Measurements from ENCODE around the gene BABAM1.

- TF ChIP-seq CTCF (IDR thresholded peaks at IDR 0.05) = no peak
- no peak for TF ChIP-seq POLR2A (IDR thresholded peaks at IDR 0.05)
- no peak for TF ChIP-seq POLR2AphosphoS5 (IDR thresholded peaks at IDR 0.05)
Measured at GRCh38 chr19:17321655-17322489, 54.6 kb downstream of the BABAM1 start.

All from prostate gland (tissue), 2 donors.